HUES64 (cell line): ENCODE results near the gene CENPB. TPM values are rescaled to one million over a fixed set of nuclear protein-coding genes. Genes with fewer than 3 reads are reported as not detected.
"Not testable (repeated sequence)": the region's sequence is repeated elsewhere in the genome, so short reads cannot be mapped to it uniquely, and the experiment has no call there.

Experiments used
- H3K27ac ChIP-seq: 2 replicates; pipeline ENCODE4 v1.7.0; 2013; ENCODE audit warnings: low read depth, low read length, inconsistent platforms
- H3K27me3 ChIP-seq: 2 replicates; pipeline ENCODE4 v1.6.1; 2013; ENCODE audit warnings: mild to moderate bottlenecking, low read length; ENCODE audit not compliant: insufficient read depth
- H3K36me3 ChIP-seq: 2 replicates; pipeline ENCODE4 v1.6.1; 2013; ENCODE audit warnings: mild to moderate bottlenecking, low read length; ENCODE audit not compliant: insufficient read depth
- H3K4me1 ChIP-seq: 2 replicates; pipeline ENCODE4 v1.6.1; 2013; ENCODE audit warnings: mild to moderate bottlenecking, low read length, moderate library complexity; ENCODE audit not compliant: insufficient read depth
- H3K4me3 ChIP-seq: 2 replicates; pipeline ENCODE4 v1.5.1; 2013; ENCODE audit warnings: mild to moderate bottlenecking, low read length, moderate library complexity
- H3K9ac ChIP-seq: 2 replicates; pipeline ENCODE4 v1.6.1; 2013; ENCODE audit warnings: mild to moderate bottlenecking, low read depth, low read length
- H3K9me3 ChIP-seq: 2 replicates; pipeline ENCODE4 v1.6.1; 2013; ENCODE audit warnings: low read depth, low read length; ENCODE audit not compliant: insufficient read depth
- WGBS: fragments of 150-250, 120-280 bp; methylation state at CpG from one replicate; pipeline ENCODE4 v1.1.7; 2013; ENCODE audit warnings: missing lambda C conversion rate; 5-methylcytosine and 5-hydroxymethylcytosine counted together
- polyA plus RNA-seq, 2 experiments: library from polyadenylated mRNA; stranded (reverse); fragments of 50-300 nt; gene quantifications; one replicate each; pipeline ENCODE4 v1.2.3, GENCODE V29; 2013

CENPB gene
- 43.4 TPM for polyA plus RNA-seq (2013, experiment 1 of 2)
- polyA plus RNA-seq (2013, experiment 2 of 2), result 42.6 TPM

GRCh38 chr20:3786665-3787323 lies at the start of gene CENPB:
CENPB (minus strand) TSS chr20:3786740; CDS start chr20:3786483, 257 bp downstream.
- peaks cover 17% of the 10 kb centered on the region for H3K27me3 ChIP-seq
- 3% methylated on average over 66 of the region's 70 CpGs for WGBS
- no peak within 1 kb of the TSS for H3K27ac ChIP-seq
- H3K9ac ChIP-seq, result peak within 1 kb of the TSS; percentile 86
- H3K36me3 ChIP-seq, result peaks cover 7% of the 10 kb centered on the region; the same call in 1 of the 2 replicates
- no peaks in the 10 kb centered on the region for H3K9me3 ChIP-seq
- peak within 1 kb of the TSS; percentile 88 for H3K4me3 ChIP-seq
- H3K4me1 ChIP-seq, result 0 out of 2 replicates have a peak, but pooled peaks cover 5% of the 10 kb centered on the region

DNA sequence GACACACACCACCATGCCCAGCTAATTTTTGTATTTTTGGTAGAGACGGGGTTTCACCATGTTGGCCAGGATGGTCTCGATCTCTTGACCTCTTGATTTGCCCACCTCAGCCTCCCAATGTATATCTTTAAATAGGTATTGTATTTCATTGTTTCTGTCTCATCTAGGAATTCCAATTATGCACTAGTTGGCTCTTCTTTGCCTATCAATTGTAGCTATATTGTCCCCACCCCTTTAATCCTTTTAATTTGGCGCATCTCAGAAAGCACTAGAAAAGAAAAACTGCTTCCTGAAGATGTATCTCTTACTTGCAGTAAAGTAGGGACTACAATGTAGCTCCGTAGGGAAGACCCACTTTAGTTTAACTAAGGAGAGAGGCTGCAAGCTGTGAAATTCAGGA lies 49.6 kb upstream of the CENPB start:
- Histone ChIP-seq H3K27ac (no peak overlapping the region), H3K4me1 (no peaks in the 10 kb centered on the region), H3K27me3 (no peaks in the 10 kb centered on the region), H3K9ac (no peak overlapping the region), H3K36me3 (no peaks in the 10 kb centered on the region), H3K9me3 (no peaks in the 10 kb centered on the region), H3K4me3 (no peak overlapping the region)
- 88% methylated on average over 2 of the region's 4 CpGs for WGBS

DNA sequence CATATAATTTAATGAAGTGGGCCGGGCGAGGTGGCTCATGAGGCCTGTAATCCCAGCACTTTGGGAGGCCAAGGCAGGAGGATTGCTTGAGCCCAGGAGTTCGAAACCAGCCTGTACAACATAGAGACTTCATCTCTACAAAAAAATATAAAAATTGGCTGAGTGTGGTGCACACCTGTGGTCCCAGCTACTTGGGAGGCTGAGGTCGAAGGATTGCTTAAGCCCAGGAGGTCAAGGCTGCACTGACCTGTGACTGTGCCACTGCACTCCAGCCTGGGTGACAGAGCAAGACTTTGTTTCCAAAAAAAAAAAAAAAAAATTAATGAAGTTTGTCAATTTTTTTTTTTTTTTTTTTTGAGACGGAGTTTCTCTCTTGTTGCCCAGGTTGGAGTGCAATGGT lies 43.4 kb upstream of the CENPB start:
- not testable (repeated sequence) for H3K4me3 ChIP-seq, H3K9me3 ChIP-seq, H3K36me3 ChIP-seq, H3K27me3 ChIP-seq, H3K27ac ChIP-seq, H3K9ac ChIP-seq, H3K4me1 ChIP-seq
- WGBS, result 97% methylated on average over 5 of the region's 5 CpGs

DNA sequence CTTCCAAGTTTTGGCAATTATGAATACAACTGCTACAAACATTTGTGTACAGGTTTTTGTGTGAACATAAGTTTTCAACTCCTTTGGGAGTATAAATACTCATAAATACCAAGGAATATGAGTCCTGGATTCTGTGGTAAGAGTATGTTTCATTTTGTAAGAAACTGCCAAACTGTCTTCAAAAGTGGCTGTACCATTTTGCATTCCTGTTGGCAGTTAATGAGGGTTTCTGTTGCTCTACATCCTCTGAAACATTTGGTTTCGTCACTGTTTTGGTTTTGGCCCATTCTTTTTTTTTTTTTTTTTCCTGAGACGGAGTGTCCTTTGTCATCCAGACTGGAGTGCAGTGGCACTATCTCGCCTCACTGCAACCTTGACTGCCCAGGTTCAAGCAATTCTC lies 42.3 kb upstream of the CENPB start:
- Histone ChIP-seq H3K4me3 (no peak overlapping the region), H3K9me3 (no peaks in the 10 kb centered on the region), H3K4me1 (no peaks in the 10 kb centered on the region), H3K27ac (no peak overlapping the region), H3K9ac (no peak overlapping the region), H3K36me3 (no peaks in the 10 kb centered on the region), H3K27me3 (no peaks in the 10 kb centered on the region)
- 89% methylated on average over 3 of the region's 3 CpGs for WGBS

- Histone ChIP-seq H3K4me1 (no peaks in the 10 kb centered on the region), H3K36me3 (peaks cover 8% of the 10 kb centered on the region; the same call in 1 of the 2 replicates), H3K9ac (no peak overlapping the region), H3K27me3 (no peaks in the 10 kb centered on the region), H3K9me3 (no peaks in the 10 kb centered on the region), H3K4me3 (no peak overlapping the region), H3K27ac (no peak overlapping the region)
- 91% methylated on average over 4 of the region's 4 CpGs for WGBS
Measured at GRCh38 chr20:3826420-3826819, 39.9 kb upstream of the CENPB start.

- no peak overlapping the region for H3K27ac ChIP-seq
- H3K36me3 ChIP-seq, result peaks cover 8% of the 10 kb centered on the region; the same call in 1 of the 2 replicates
- H3K9ac ChIP-seq, result no peak overlapping the region
- H3K4me3 ChIP-seq, result no peak overlapping the region
- H3K27me3 ChIP-seq, result no peaks in the 10 kb centered on the region
- no peaks in the 10 kb centered on the region for H3K4me1 ChIP-seq
- H3K9me3 ChIP-seq, result no peaks in the 10 kb centered on the region
- WGBS, result 82% methylated on average over 7 of the region's 7 CpGs
Measured at GRCh38 chr20:3825526-3825925, 39.0 kb upstream of the CENPB start.

GRCh38 chr20:3823881-3824280 lies 37.3 kb upstream of the CENPB start:
- 94% methylated on average over 20 of the region's 20 CpGs for WGBS
- no peak overlapping the region for H3K9ac ChIP-seq
- H3K9me3 ChIP-seq, result no peaks in the 10 kb centered on the region
- H3K36me3 ChIP-seq, result peaks cover 8% of the 10 kb centered on the region; the same call in 1 of the 2 replicates
- no peak overlapping the region for H3K27ac ChIP-seq
- no peaks in the 10 kb centered on the region for H3K27me3 ChIP-seq
- H3K4me3 ChIP-seq, result no peak overlapping the region
- H3K4me1 ChIP-seq, result no peaks in the 10 kb centered on the region

GRCh38 chr20:3821996-3822395 lies 35.5 kb upstream of the CENPB start:
- no peaks in the 10 kb centered on the region for H3K27me3 ChIP-seq
- H3K4me3 ChIP-seq, result no peak overlapping the region
- no peaks in the 10 kb centered on the region for H3K4me1 ChIP-seq
- peaks cover 8% of the 10 kb centered on the region; the same call in 1 of the 2 replicates for H3K36me3 ChIP-seq
- WGBS, result 95% methylated on average over 14 of the region's 14 CpGs
- H3K27ac ChIP-seq, result no peak overlapping the region
- no peak overlapping the region for H3K9ac ChIP-seq
- no peaks in the 10 kb centered on the region for H3K9me3 ChIP-seq

- WGBS, result 63% methylated on average over 20 of the region's 20 CpGs
Measured at GRCh38 chr20:3820901-3821727, 34.6 kb upstream of the CENPB start.

GRCh38 chr20:3820048-3820900 lies 33.7 kb upstream of the CENPB start, which contains the start of gene AP5S1:
AP5S1 (plus strand) TSS chr20:3820547; CDS start chr20:3822118, 1,571 bp downstream.
- peak within 1 kb of the TSS; percentile 80 for H3K4me3 ChIP-seq
- peak within 1 kb of the TSS; percentile 92 for H3K27ac ChIP-seq
- H3K27me3 ChIP-seq, result no peaks in the 10 kb centered on the region
- under 1% methylated on average over 96 of the region's 96 CpGs for WGBS
- H3K9me3 ChIP-seq, result no peaks in the 10 kb centered on the region
- H3K36me3 ChIP-seq, result peaks cover 8% of the 10 kb centered on the region; the same call in 1 of the 2 replicates
- H3K9ac ChIP-seq, result peak within 1 kb of the TSS; percentile 93
- no peaks in the 10 kb centered on the region for H3K4me1 ChIP-seq

More at GRCh38 chr20:3820901-3821727, 34.6 kb upstream of the CENPB start:
- H3K4me3 ChIP-seq, result peak overlapping the region; percentile 80
- peak overlapping the region; percentile 61; the same call in 1 of the 2 replicates for H3K27ac ChIP-seq
- H3K9me3 ChIP-seq, result no peaks in the 10 kb centered on the region
- H3K4me1 ChIP-seq, result no peaks in the 10 kb centered on the region
- H3K27me3 ChIP-seq, result no peaks in the 10 kb centered on the region
- peak overlapping the region; percentile 93 for H3K9ac ChIP-seq
- peaks cover 8% of the 10 kb centered on the region; the same call in 1 of the 2 replicates for H3K36me3 ChIP-seq
